Keratinocyte (primary cell): Measurements from ENCODE around the gene MX2. TPM values are rescaled to one million over a fixed set of nuclear protein-coding genes. Genes with fewer than 3 reads are reported as not detected.

Experiments
- DNase-seq: peaks from one replicate; pipeline ENCODE4 v3.0.0-alpha.2; 2011; ENCODE audit warnings: low read depth, missing footprints, low spot score
- FAIRE-seq: peaks from 2 replicates; lab custom pipeline; 2011; peaks lifted over from hg19 to GRCh38; lab: Jason Lieb, UNC
- H2AFZ ChIP-seq: 2 replicates; pipeline ENCODE4 v1.6.0; 2012; ENCODE audit warnings: low read length, control low read depth, inconsistent platforms; ENCODE audit not compliant: control insufficient read depth
- H3K27ac ChIP-seq: 2 replicates; pipeline ENCODE4 v1.5.1; 2011; ENCODE audit warnings: low read length; ENCODE audit not compliant: control insufficient read depth, insufficient read depth
- H3K27me3 ChIP-seq: 3 replicates; pipeline ENCODE4 v1.6.0; 2011; ENCODE audit warnings: low read length; ENCODE audit not compliant: control insufficient read depth, insufficient read depth; ENCODE audit errors: extremely low read depth
- H3K36me3 ChIP-seq, 2 experiments: 2 replicates in 1 of 2; 3 replicates in 1 of 2; pipeline ENCODE4 v1.5.1; 2011; ENCODE audit warnings: low read length in 2 of 2, mild to moderate bottlenecking in 1 of 2; ENCODE audit not compliant: control insufficient read depth in 2 of 2, insufficient read depth in 2 of 2; ENCODE audit errors: extremely low read depth in 1 of 2
- H3K4me1 ChIP-seq: 3 replicates; pipeline ENCODE4 v1.5.1; 2011; ENCODE audit warnings: low read length; ENCODE audit not compliant: control insufficient read depth, insufficient read depth; ENCODE audit errors: extremely low read depth
- H3K4me2 ChIP-seq: 3 replicates; pipeline ENCODE4 v1.6.0; 2011; ENCODE audit warnings: low read depth, low read length; ENCODE audit not compliant: control insufficient read depth, insufficient read depth; ENCODE audit errors: extremely low read depth
- H3K4me3 ChIP-seq, 3 experiments: fragments of 200-600 bp in 1 of 3; sonication (generic) in 1 of 3; 2 replicates in 2 of 3; 3 replicates in 1 of 3; pipeline ENCODE4 v1.5.1; 2011 to 2016; ENCODE audit warnings: low read length in 3 of 3, mild to moderate bottlenecking in 3 of 3, control low read depth in 2 of 3, inconsistent platforms in 1 of 3, low read depth in 1 of 3, mixed read lengths in 1 of 3, mixed run types in 1 of 3, moderate library complexity in 1 of 3; ENCODE audit not compliant: control insufficient read depth in 2 of 3, insufficient read depth in 2 of 3; ENCODE audit errors: extremely low read depth in 1 of 3
- H3K79me2 ChIP-seq: 2 replicates; pipeline ENCODE4 v1.6.0; 2012; ENCODE audit warnings: low read length; ENCODE audit not compliant: control insufficient read depth, insufficient read depth
- H3K9ac ChIP-seq: 3 replicates; pipeline ENCODE4 v1.6.0; 2011; ENCODE audit warnings: low read length; ENCODE audit not compliant: control insufficient read depth, insufficient read depth; ENCODE audit errors: extremely low read depth
- H3K9me1 ChIP-seq: 3 replicates; pipeline ENCODE4 v1.6.0; 2011; ENCODE audit warnings: low read length; ENCODE audit not compliant: control insufficient read depth, insufficient read depth; ENCODE audit errors: extremely low read depth
- H3K9me3 ChIP-seq: 2 replicates; pipeline ENCODE4 v1.5.1; 2012; ENCODE audit warnings: low read depth, low read length; ENCODE audit not compliant: control insufficient read depth
- H4K20me1 ChIP-seq: 3 replicates; pipeline ENCODE4 v1.6.0; 2011; ENCODE audit warnings: low read length; ENCODE audit not compliant: control insufficient read depth, insufficient read depth; ENCODE audit errors: extremely low read depth
- CTCF ChIP-seq, 3 experiments: IDR thresholded peaks in 1 of 3; conservative IDR thresholded peaks in 1 of 3; optimal IDR thresholded peaks in 1 of 3; 2 replicates in 2 of 3; 3 replicates in 1 of 3; pipeline versions ENCODE3 to v1.5.1; 2011; ENCODE audit warnings: low read length in 3 of 3, mild to moderate bottlenecking in 3 of 3, moderate library complexity in 2 of 3, control low read depth in 1 of 3, inconsistent platforms in 1 of 3; ENCODE audit not compliant: insufficient read depth in 2 of 3; ENCODE audit errors: extremely low read depth in 1 of 3
- EZH2 ChIP-seq: IDR thresholded peaks from one replicate; pipeline ENCODE4 v1.6.1; 2012; ENCODE audit warnings: inconsistent platforms, mild to moderate bottlenecking, low read length, moderate library complexity
- dilution Hi-C: fragments of 300-500 bp; cut with MboI; formaldehyde crosslinking; loops from one replicate; pipeline ENCODE4 v1.7.0; 2020; ENCODE audit warnings: low sequenced_read_pairs; ENCODE audit not compliant: extremely low pct_ligation_motif_present
- polyA plus RNA-seq, 5 experiments: library from polyadenylated mRNA; depleted of rRNA in 3 of 5; stranded (reverse) in 3 of 5; stranded (forward) in 1 of 5; unstranded in 1 of 5; fragments of >200 nt; gene quantifications; 1 replicate in 1 of 5; 2 replicates in 3 of 5; 3 replicates in 1 of 5; pipeline versions ENCODE4 v1.2.1 to v1.2.3, GENCODE V29; 2011 to 2012; ENCODE audit warnings: missing spikeins in 2 of 5, low read depth in 1 of 5, low replicate concordance in 1 of 5

The MX2 gene
- polyA plus RNA-seq, 1 donor (not counting 4 experiments of a cell fraction or from before 2014, with no cell fraction given), result 7.1 TPM

- no peak overlapping the region for H2AFZ ChIP-seq
- no peaks in the 10 kb centered on the region for H3K4me1 ChIP-seq
- no peak overlapping the region for H3K9ac ChIP-seq
- dilution Hi-C loops, result no loop called here
- H3K79me2 ChIP-seq, result no peaks in the 10 kb centered on the region
- TF ChIP-seq EZH2 (no peak), CTCF (optimal IDR thresholded peaks at IDR 0.05 in 1 of 3, IDR thresholded peaks at IDR 0.05 in 1 of 3, conservative IDR thresholded peaks at IDR 0.05 in 1 of 3; ENCODE audit: extremely low read depth in 1 of 3, insufficient read depth in 2 of 3, low read length in 3 of 3) (no peak)
- no peak overlapping the region for H3K27ac ChIP-seq
- no peaks in the 10 kb centered on the region for H4K20me1 ChIP-seq
- H3K9me3 ChIP-seq, result no peaks in the 10 kb centered on the region
- H3K36me3 ChIP-seq, result no peaks in the 10 kb centered on the region
- DNase-seq, result no peak
- H3K4me2 ChIP-seq, result no peak overlapping the region
- peaks cover 4% of the 10 kb centered on the region for H3K27me3 ChIP-seq
- no peak overlapping the region for H3K4me3 ChIP-seq
- H3K9me1 ChIP-seq, result no peaks in the 10 kb centered on the region
- FAIRE-seq, result no peak
These were observed 16.5 kb upstream of the MX2 start for GRCh38 chr21:41345356-41345755.

GRCh38 chr21:41345934-41346685 lies 15.7 kb upstream of the MX2 start:
- no peak overlapping the region for H2AFZ ChIP-seq
- H3K27me3 ChIP-seq, result peaks cover 4% of the 10 kb centered on the region
- no peaks in the 10 kb centered on the region for H3K79me2 ChIP-seq
- H4K20me1 ChIP-seq, result no peaks in the 10 kb centered on the region
- FAIRE-seq (no peak), DNase-seq (no peak)
- no peaks in the 10 kb centered on the region for H3K4me1 ChIP-seq
- H3K9me1 ChIP-seq, result no peaks in the 10 kb centered on the region
- no peak overlapping the region for H3K9ac ChIP-seq
- H3K36me3 ChIP-seq, result no peaks in the 10 kb centered on the region
- dilution Hi-C loops, result no loop called here
- no peak overlapping the region for H3K4me3 ChIP-seq
- H3K4me2 ChIP-seq, result no peak overlapping the region
- TF ChIP-seq EZH2, result no peak
- TF ChIP-seq CTCF (optimal IDR thresholded peaks at IDR 0.05 in 1 of 3, IDR thresholded peaks at IDR 0.05 in 1 of 3, conservative IDR thresholded peaks at IDR 0.05 in 1 of 3; ENCODE audit: extremely low read depth in 1 of 3, insufficient read depth in 2 of 3, low read length in 3 of 3), result no peak
- H3K27ac ChIP-seq, result no peak overlapping the region
- no peaks in the 10 kb centered on the region for H3K9me3 ChIP-seq
